Uterus (tissue), 2 donors: ENCODE measurements around the gene ADORA2B.

Experiments used
- CTCF ChIP-seq, 4 experiments: fragments of 200-600 bp in 2 of 4; fragments of 450-650 bp in 2 of 4; sonication (generic) in 2 of 4; IDR thresholded peaks; one replicate each; pipeline ENCODE4 v1.5.1; 2016 to 2019; ENCODE audit warnings: antibody characterized with exemption in 4 of 4, mild to moderate bottlenecking in 2 of 4, moderate library complexity in 1 of 4
- POLR2A ChIP-seq, 2 donors: fragments of 450-650 bp; IDR thresholded peaks; one replicate each; pipeline ENCODE4 v1.6.1; 2016; ENCODE audit warnings: antibody characterized with exemption in 2 of 2, mild to moderate bottlenecking in 1 of 2, moderate library complexity in 1 of 2

GRCh38 chr17:15926039-15926740 is 18.7 kb upstream of the ADORA2B start:
- TF ChIP-seq CTCF (IDR thresholded peaks at IDR 0.05) (no peak), POLR2A (IDR thresholded peaks at IDR 0.05) (no peak)
